GM21723 (cell line): Measurements from ENCODE around the gene DRAM2.
"Not testable (repeated sequence)": the region's sequence is repeated elsewhere in the genome, so short reads cannot be mapped to it uniquely, and the experiment has no call there.

Experiments
- ATAC-seq: cut with Tn5 transposase; IDR thresholded peaks from one replicate; pipeline ENCODE4 v1.9.1; 2021; ENCODE audit warnings: mild to moderate bottlenecking, moderate library complexity; ENCODE audit not compliant: unreplicated experiment

The DRAM2 gene

DNA sequence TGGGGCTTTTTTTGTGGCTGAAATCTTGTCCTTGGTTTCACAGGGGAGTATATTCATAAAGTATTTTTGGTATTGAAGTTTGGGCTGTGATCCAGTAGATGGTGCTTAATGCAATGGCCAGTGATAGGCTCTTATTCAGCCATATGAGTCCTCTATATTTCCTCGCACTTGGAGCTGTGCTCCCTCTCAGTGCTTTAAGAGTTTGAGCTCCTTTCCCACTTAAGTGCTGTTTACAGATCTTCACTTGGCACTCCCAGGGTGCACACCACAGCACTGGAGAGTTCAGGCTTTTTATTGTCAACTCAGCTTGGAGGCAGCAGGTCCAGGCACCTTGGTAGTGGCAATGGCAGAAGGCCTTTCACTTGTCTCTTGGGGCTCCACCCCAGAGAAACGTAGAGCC is 54.9 kb downstream of the DRAM2 start:
- no peak for ATAC-seq

DNA sequence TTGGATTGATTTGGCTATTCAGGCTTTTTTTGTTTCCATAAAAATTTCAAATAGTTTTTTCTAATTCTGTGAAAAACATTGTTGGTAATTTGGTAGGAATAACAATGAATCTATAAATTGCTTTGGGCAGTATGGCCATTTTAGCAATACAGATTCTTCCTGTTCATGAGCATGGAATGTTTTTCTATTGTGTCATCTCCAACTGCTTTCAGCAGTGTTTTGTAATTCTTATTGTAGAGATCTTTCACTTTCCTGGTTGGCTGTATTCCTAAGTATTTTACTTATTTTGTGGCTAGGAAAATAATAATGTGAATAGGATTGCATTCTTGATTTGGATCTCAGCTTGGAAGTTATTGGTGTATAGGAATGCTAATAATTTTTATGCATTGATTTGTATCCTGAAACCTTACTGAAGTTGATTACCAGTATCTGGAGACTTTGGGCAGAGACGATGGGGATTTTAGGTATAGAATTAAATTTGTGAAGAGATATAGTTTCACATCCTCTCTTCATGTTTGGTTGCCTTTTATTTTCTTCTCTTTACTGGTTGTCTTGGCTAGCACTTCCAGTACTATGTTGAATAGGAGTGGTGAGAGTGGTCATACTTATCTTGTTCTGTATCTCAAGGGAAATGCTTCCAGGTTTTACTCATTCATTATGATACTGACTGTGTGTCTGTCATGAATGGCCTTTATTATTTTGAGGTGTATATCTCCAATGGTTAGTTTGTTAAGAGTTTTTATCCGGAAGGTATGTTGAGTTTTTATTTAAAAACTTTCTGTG is 57.3 kb downstream of the DRAM2 start:
- no peak for ATAC-seq

DNA sequence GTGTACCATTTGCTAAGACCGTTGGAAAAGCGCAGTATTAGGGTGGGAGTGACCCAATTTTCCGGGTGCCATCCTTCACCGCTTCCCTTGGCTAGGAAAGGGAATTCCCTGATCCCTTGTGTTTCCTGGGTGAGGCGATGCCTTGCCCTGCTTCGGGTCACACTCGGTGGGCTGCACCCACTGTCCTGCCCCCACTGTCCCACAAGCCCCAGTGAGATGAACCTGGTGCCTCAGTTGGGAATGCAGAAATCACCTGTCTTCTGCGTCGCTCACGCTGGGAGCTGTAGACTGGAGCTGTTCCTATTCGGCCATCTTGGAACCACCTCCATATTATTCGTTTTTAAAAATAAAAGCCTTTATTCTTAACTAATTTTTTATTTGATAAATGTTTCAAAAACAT is 60.6 kb downstream of the DRAM2 start:
- ATAC-seq, result not testable (repeated sequence)

DNA sequence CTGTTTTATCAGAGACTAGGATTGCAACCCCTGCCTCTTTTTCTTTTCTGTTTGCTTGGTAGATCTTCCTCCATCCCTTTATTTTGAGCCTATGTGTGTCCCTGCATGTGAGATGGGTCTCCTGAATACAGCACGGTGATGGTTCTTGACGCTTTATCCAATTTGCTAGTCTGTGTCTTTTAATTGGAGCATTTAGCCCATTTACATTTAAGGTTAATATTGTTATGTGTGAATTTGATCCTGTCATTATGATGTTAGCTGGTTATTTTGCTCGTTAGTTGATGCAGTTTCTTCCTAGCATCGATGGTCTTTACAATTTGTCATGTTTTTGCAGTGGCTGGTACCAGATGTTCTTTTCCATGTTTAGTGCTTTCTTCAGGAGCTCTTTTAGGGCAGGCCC is 62.6 kb downstream of the DRAM2 start:
- ATAC-seq, result not testable (repeated sequence)
